OCI-LY7 (cell line): ENCODE results near the gene CRABP2.

Experiments
- CTCF ChIP-seq: fragments of 200-600 bp; sonication (generic); conservative IDR thresholded peaks from 2 replicates; pipeline ENCODE4 v1.5.1; 2014; ENCODE audit warnings: mild to moderate bottlenecking, antibody characterized with exemption, low read length, moderate library complexity, mixed read lengths
- EZH2phosphoT487 ChIP-seq: fragments of 200-600 bp; sonication (generic); IDR thresholded peaks from 2 replicates; pipeline ENCODE4 v1.6.1; 2018; ENCODE audit warnings: low read depth, borderline replicate concordance, mild to moderate bottlenecking, mixed run types, antibody characterized with exemption, low read length, moderate library complexity, mixed read lengths

GRCh38 chr1:156676114-156676819, 29.1 kb downstream of the CRABP2 start:
- no peak for TF ChIP-seq CTCF
- no peak for TF ChIP-seq EZH2phosphoT487
